Esophagus muscularis mucosa (tissue), 4 donors: ENCODE data around the gene TMPRSS9. TPM values are rescaled to one million over a fixed set of nuclear protein-coding genes. Genes with fewer than 3 reads are reported as not detected.

ENCODE experiments used
- DNase-seq: peaks from one replicate; pipeline ENCODE4 v3.0.0-alpha.2; 2017; ENCODE audit errors: extremely low spot score
- H3K27ac ChIP-seq, 4 donors: fragments of 200-600 bp; sonication (generic); replicated peaks in 1 of 4; 1 replicate in 3 of 4; 2 replicates in 1 of 4; pipeline ENCODE4 v1.5.1; 2016 to 2019; ENCODE audit warnings: mild to moderate bottlenecking in 1 of 4
- H3K27me3 ChIP-seq, 4 donors: fragments of 200-600 bp; sonication (generic); one replicate each; pipeline versions ENCODE4 v1.5.1 to v1.6.0; 2016 to 2019
- H3K36me3 ChIP-seq, 4 donors: fragments of 200-600 bp; sonication (generic); one replicate each; pipeline ENCODE4 v1.5.1; 2016 to 2019
- H3K4me1 ChIP-seq, 4 donors: fragments of 200-600 bp; sonication (generic); one replicate each; pipeline ENCODE4 v1.5.1; 2016 to 2019
- H3K4me3 ChIP-seq, 4 donors: fragments of 200-600 bp; sonication (generic); 1 replicate in 2 of 4; 2 replicates in 2 of 4; pipeline ENCODE4 v1.5.1; 2016 to 2019; ENCODE audit warnings: mild to moderate bottlenecking in 4 of 4, moderate library complexity in 1 of 4
- H3K9me3 ChIP-seq, 4 donors: fragments of 200-600 bp; sonication (generic); 1 replicate in 3 of 4; 2 replicates in 1 of 4; pipeline ENCODE4 v1.5.1; 2016 to 2019
- EP300 ChIP-seq: sonication (generic); formaldehyde crosslinking; IDR thresholded peaks from one replicate; pipeline ENCODE4 v1.6.1; 2017; ENCODE audit warnings: antibody characterized with exemption
- POLR2A ChIP-seq: fragments of 450-650 bp; IDR thresholded peaks from one replicate; pipeline ENCODE4 v1.6.1; 2017; ENCODE audit warnings: antibody characterized with exemption, moderate library complexity, mild to moderate bottlenecking, low read depth
- POLR2AphosphoS5 ChIP-seq, 2 donors: sonication (generic); formaldehyde crosslinking; IDR thresholded peaks; one replicate each; pipeline ENCODE4 v1.6.1; 2017; ENCODE audit warnings: antibody characterized with exemption in 2 of 2
- WGBS: methylation state at CpG from one replicate; pipeline ENCODE4 v1.1.5; 2018; 5-methylcytosine and 5-hydroxymethylcytosine counted together
- intact Hi-C: fragments of 100-400 bp; cut with DNase I; formaldehyde crosslinking; loops from one replicate; pipeline ENCODE4 v1.15.1; 2023
- total RNA-seq, 4 donors: library from RNA; depleted of rRNA; stranded (reverse); fragments of >200 nt; gene quantifications; one replicate each; pipeline versions ENCODE4 v1.1.0 to v1.2.1, GENCODE V29; 2016
- TF ChIP-seq, protein P1 (sequence below), 3 experiments: fragments of 200-600 bp in 2 of 3; fragments of 450-650 bp in 1 of 3; sonication (generic) in 2 of 3; IDR thresholded peaks; one replicate each; pipeline ENCODE4 v1.5.1; 2017 to 2019; ENCODE audit warnings: antibody characterized with exemption in 3 of 3, mild to moderate bottlenecking in 2 of 3, moderate library complexity in 1 of 3

Gene TMPRSS9
- total RNA-seq, 4 donors from 2014 or later = 0.17 TPM; not detected in 3

DNA sequence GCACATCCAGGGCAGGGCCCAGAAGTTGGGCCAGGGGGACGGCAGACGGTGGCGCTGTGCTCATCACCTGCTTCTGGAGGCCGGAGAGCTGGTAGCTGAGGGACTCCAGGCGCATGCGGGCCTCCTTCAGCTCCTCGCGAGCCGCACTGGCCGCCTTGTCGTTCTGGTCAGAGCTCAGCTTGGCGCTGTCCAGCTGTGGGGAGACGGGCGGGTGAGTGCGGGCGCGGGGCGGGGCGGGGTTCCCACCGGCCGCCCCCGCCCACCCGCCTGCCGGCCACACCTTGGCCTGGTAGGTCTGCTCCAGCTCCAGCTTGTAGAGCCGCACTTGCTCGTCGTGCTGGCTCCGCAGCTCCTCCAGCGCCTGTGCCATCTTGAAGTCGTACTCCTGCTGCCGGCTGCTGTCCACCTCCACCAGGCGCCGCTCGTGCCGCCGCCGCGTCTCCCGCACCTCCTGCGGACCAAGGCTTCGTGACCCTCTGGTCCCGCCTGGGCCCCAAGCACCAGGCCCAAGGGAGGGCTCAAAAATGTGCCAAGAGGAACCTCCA, 74.7 kb downstream of the TMPRSS9 start:
- intact Hi-C loops = no loop called here
- H3K4me1 ChIP-seq = no peaks in the 10 kb centered on the region
- DNase-seq = no peak
- no peaks in the 10 kb centered on the region for H3K9me3 ChIP-seq
- H3K36me3 ChIP-seq = peaks cover 12 to 74% (median 67%) of the 10 kb centered on the region in 4 donors
- TF ChIP-seq, protein P1, sequence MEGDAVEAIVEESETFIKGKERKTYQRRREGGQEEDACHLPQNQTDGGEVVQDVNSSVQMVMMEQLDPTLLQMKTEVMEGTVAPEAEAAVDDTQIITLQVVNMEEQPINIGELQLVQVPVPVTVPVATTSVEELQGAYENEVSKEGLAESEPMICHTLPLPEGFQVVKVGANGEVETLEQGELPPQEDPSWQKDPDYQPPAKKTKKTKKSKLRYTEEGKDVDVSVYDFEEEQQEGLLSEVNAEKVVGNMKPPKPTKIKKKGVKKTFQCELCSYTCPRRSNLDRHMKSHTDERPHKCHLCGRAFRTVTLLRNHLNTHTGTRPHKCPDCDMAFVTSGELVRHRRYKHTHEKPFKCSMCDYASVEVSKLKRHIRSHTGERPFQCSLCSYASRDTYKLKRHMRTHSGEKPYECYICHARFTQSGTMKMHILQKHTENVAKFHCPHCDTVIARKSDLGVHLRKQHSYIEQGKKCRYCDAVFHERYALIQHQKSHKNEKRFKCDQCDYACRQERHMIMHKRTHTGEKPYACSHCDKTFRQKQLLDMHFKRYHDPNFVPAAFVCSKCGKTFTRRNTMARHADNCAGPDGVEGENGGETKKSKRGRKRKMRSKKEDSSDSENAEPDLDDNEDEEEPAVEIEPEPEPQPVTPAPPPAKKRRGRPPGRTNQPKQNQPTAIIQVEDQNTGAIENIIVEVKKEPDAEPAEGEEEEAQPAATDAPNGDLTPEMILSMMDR (IDR thresholded peaks at IDR 0.05) = no peak
- no peak for TF ChIP-seq EP300
- no peak for TF ChIP-seq POLR2AphosphoS5 (IDR thresholded peaks at IDR 0.05)
- TF ChIP-seq POLR2A = no peak
- 95% methylated on average over 21 of the region's 42 CpGs for WGBS
- no peaks in the 10 kb centered on the region for H3K27me3 ChIP-seq
- no peak overlapping the region for H3K27ac ChIP-seq
- no peak overlapping the region for H3K4me3 ChIP-seq

DNA sequence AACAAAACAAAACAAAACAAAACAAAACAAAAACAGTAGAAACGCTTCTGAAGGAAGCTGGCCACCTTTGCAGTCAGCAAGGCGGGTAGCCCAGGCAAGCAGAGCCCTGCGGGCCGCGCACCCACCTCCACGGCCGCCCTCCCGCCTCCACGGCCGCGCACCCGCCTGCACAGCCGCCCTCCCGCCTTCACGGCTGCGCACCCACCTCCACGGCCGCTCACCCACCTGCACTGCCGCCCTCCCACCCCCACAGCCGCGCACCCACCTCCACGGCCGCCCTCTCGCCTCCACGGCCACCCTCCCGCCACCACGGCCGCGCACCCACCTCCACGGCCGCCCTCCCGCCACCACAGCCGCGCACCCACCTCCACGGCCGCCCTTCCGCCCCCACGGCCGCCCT, 76.3 kb downstream of the TMPRSS9 start:
- no peaks in the 10 kb centered on the region for H3K9me3 ChIP-seq
- no peak for DNase-seq
- H3K4me3 ChIP-seq = no peak overlapping the region
- peaks cover 12 to 65% (median 58%) of the 10 kb centered on the region in 4 donors for H3K36me3 ChIP-seq
- WGBS = 95% methylated on average over 39 of the region's 39 CpGs
- H3K27ac ChIP-seq = no peak overlapping the region
- H3K27me3 ChIP-seq = no peaks in the 10 kb centered on the region
- intact Hi-C loops = no loop called here
- no peaks in the 10 kb centered on the region for H3K4me1 ChIP-seq
- TF ChIP-seq, protein P1 (IDR thresholded peaks at IDR 0.05) = no peak
- TF ChIP-seq EP300 (no peak), POLR2A (no peak), POLR2AphosphoS5 (IDR thresholded peaks at IDR 0.05) (no peak)

DNA sequence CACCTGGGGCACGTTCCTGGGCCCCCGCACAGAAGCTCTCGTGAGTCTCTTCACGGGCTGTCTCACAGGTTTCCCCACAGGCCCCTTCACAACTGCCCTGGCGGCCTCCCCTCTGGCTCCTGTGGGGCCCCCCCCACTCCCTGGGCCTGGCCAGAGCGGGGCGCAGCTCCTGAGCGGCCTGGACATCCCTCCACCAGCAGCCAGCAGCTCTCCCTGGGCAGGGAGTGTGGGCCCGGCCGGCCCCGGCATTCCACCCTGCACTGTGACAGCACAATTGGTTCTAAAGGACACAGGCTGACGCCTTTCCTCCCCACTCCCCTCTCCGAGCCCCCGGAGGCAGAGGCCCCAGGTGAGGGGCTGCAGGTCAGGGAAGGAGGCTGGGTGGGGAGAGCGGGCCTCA, 76.9 kb downstream of the TMPRSS9 start:
- H3K4me1 ChIP-seq = no peaks in the 10 kb centered on the region
- no peak overlapping the region for H3K27ac ChIP-seq
- peaks cover 12 to 64% (median 58%) of the 10 kb centered on the region in 4 donors for H3K36me3 ChIP-seq
- H3K4me3 ChIP-seq = no peak overlapping the region
- no peaks in the 10 kb centered on the region for H3K9me3 ChIP-seq
- WGBS = 100% methylated on average over 10 of the region's 15 CpGs
- intact Hi-C loops = no loop called here
- H3K27me3 ChIP-seq = no peaks in the 10 kb centered on the region
- no peak for DNase-seq
- TF ChIP-seq, protein P1 (IDR thresholded peaks at IDR 0.05) = no peak
- TF ChIP-seq EP300 (no peak), POLR2AphosphoS5 (IDR thresholded peaks at IDR 0.05) (no peak), POLR2A (no peak)

DNA sequence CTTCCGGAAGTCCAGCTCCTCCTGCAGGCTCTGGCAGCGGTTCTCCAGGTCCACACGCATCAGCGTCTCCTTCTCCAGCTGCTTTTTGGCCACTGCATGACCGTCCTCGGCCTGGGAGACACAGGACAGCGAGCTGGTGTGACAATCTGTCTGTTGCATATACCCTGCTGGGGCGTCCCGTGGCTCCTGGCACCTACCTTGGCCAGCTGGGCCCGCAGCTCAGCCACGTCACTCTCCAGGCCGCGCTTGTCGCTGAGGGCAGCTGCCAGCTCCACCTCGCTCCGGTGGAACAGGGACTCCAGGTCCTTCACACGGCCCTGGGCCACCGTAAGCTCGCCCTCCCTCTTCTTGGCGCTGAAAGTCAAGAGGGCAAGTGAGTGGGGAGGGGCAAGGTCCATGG, 78.1 kb downstream of the TMPRSS9 start:
- TF ChIP-seq POLR2AphosphoS5 (IDR thresholded peaks at IDR 0.05) (no peak), POLR2A (no peak)
- TF ChIP-seq, protein P1 (IDR thresholded peaks at IDR 0.05) = no peak
- Histone ChIP-seq H3K27me3 (no peaks in the 10 kb centered on the region), H3K4me1 (no peaks in the 10 kb centered on the region), H3K4me3 (no peak overlapping the region), H3K36me3 (peaks cover 12 to 68% (median 61%) of the 10 kb centered on the region in 4 donors), H3K9me3 (no peaks in the 10 kb centered on the region), H3K27ac (no peak overlapping the region)
- DNase-seq = no peak
- intact Hi-C loops = no loop called here
- WGBS = 94% methylated on average over 6 of the region's 20 CpGs

DNA sequence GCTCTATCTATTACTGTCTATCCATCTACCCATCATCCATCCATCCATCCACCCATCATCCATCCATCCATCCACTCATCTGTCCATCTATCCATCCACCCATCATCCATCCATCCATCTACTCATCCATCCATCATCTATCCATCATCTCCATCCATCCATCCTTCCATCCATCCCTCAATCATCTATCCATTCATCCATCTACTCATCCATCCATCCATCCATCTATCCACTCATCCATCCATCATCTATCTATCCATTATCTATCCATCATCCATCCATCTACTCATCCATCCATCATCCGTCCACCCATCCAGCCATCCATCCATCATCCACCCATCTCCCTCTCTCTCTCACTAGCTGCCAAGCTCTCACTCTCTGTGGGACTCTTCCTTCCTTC, 80.5 kb downstream of the TMPRSS9 start:
- intact Hi-C loops = no loop called here
- Histone ChIP-seq H3K27ac (no peak overlapping the region), H3K27me3 (no peaks in the 10 kb centered on the region), H3K36me3 (peaks cover 0 to 64% (median 55%) of the 10 kb centered on the region in 4 donors), H3K4me3 (no peak overlapping the region), H3K4me1 (no peaks in the 10 kb centered on the region), H3K9me3 (no peaks in the 10 kb centered on the region)
- WGBS = 95% methylated on average over 1 of the region's 1 CpG
- no peak for TF ChIP-seq POLR2AphosphoS5 (IDR thresholded peaks at IDR 0.05)
- TF ChIP-seq POLR2A = no peak
- no peak for DNase-seq
